Adipocyte (in vitro differentiated cells): Measurements from ENCODE around the gene AZIN2.
A peak's percentile ranks its signal among the peaks of the same experiment; 100 is the strongest.
"Not testable (repeated sequence)": the region's sequence is repeated elsewhere in the genome, so short reads cannot be mapped to it uniquely, and the experiment has no call there.

Experiments used
- DNase-seq: peaks from one replicate; pipeline ENCODE4 v3.0.0-alpha.2; 2015; ENCODE audit warnings: low read depth
- H3K27me3 ChIP-seq: replicated peaks from 2 replicates; pipeline ENCODE4 v1.7.0; 2013; ENCODE audit warnings: mild to moderate bottlenecking, low read length, moderate library complexity; ENCODE audit not compliant: control insufficient read depth, insufficient read depth
- H3K36me3 ChIP-seq: 2 replicates; pipeline ENCODE4 v1.7.0; 2013; ENCODE audit warnings: low read length, mild to moderate bottlenecking, moderate library complexity; ENCODE audit not compliant: control insufficient read depth, insufficient read depth, severe bottlenecking
- H3K4me1 ChIP-seq: 2 replicates; pipeline ENCODE4 v1.7.0; 2013; ENCODE audit warnings: mild to moderate bottlenecking, low read length, moderate library complexity; ENCODE audit not compliant: control insufficient read depth, insufficient read depth
- H3K4me3 ChIP-seq: 2 replicates; pipeline ENCODE4 v1.7.0; 2013; ENCODE audit warnings: mild to moderate bottlenecking, low read length, moderate library complexity
- H3K9ac ChIP-seq: 2 replicates; pipeline ENCODE4 v1.7.0; 2013; ENCODE audit warnings: mild to moderate bottlenecking, low read length, moderate library complexity
- H3K9me3 ChIP-seq: 2 replicates; pipeline ENCODE4 v1.7.0; 2013; ENCODE audit warnings: mild to moderate bottlenecking, low read length, moderate library complexity; ENCODE audit not compliant: control insufficient read depth

The AZIN2 gene

GRCh38 chr1:33061834-33062233, 19.1 kb upstream of the AZIN2 start:
- Histone ChIP-seq H3K9me3 (peaks cover 36% of the 10 kb centered on the region), H3K9ac (no peak overlapping the region), H3K4me1 (peaks cover 12% of the 10 kb centered on the region), H3K36me3 (no peaks in the 10 kb centered on the region), H3K4me3 (no peak overlapping the region), H3K27me3 (peaks cover 4% of the 10 kb centered on the region)
- no peak for DNase-seq

- H3K36me3 ChIP-seq, DNase-seq, H3K9ac ChIP-seq, H3K27me3 ChIP-seq, H3K4me3 ChIP-seq: not testable (repeated sequence)
- Histone ChIP-seq H3K4me1 (peaks cover 18% of the 10 kb centered on the region), H3K9me3 (peaks cover 36% of the 10 kb centered on the region)
Measured at GRCh38 chr1:33064284-33064683, 16.7 kb upstream of the AZIN2 start.

GRCh38 chr1:33065301-33065700, 15.7 kb upstream of the AZIN2 start:
- no peak overlapping the region for H3K4me3 ChIP-seq
- no peak for DNase-seq

GRCh38 chr1:33066477-33066876, 14.5 kb upstream of the AZIN2 start:
- not testable (repeated sequence) for DNase-seq, H3K4me1 ChIP-seq, H3K4me3 ChIP-seq, H3K9ac ChIP-seq, H3K36me3 ChIP-seq, H3K27me3 ChIP-seq
- H3K9me3 ChIP-seq, result peaks cover 36% of the 10 kb centered on the region

More at GRCh38 chr1:33065301-33065700, 15.7 kb upstream of the AZIN2 start:
- no peaks in the 10 kb centered on the region for H3K36me3 ChIP-seq
- no peaks in the 10 kb centered on the region for H3K27me3 ChIP-seq
- H3K4me1 ChIP-seq, result peaks cover 14% of the 10 kb centered on the region
- H3K9ac ChIP-seq, result no peak overlapping the region
- H3K9me3 ChIP-seq, result peaks cover 36% of the 10 kb centered on the region

- H3K4me3 ChIP-seq, H3K36me3 ChIP-seq, H3K27me3 ChIP-seq, DNase-seq, H3K9ac ChIP-seq: not testable (repeated sequence)
- Histone ChIP-seq H3K4me1 (peaks cover 10% of the 10 kb centered on the region), H3K9me3 (peaks cover 27% of the 10 kb centered on the region)
Measured at GRCh38 chr1:33068108-33068507, 12.8 kb upstream of the AZIN2 start.

- no peak for DNase-seq
- Histone ChIP-seq H3K9me3 (peaks cover 3% of the 10 kb centered on the region), H3K36me3 (no peaks in the 10 kb centered on the region), H3K4me1 (peaks cover 10% of the 10 kb centered on the region), H3K9ac (no peak overlapping the region), H3K27me3 (no peaks in the 10 kb centered on the region), H3K4me3 (no peak overlapping the region)
Measured at GRCh38 chr1:33070628-33071027, 10.3 kb upstream of the AZIN2 start.

GRCh38 chr1:33072707-33073106, 8.2 kb upstream of the AZIN2 start:
- Histone ChIP-seq H3K9me3 (no peaks in the 10 kb centered on the region), H3K36me3 (no peaks in the 10 kb centered on the region), H3K4me1 (peaks cover 8% of the 10 kb centered on the region), H3K9ac (no peak overlapping the region), H3K4me3 (no peak overlapping the region), H3K27me3 (no peaks in the 10 kb centered on the region)
- no peak for DNase-seq

GRCh38 chr1:33074193-33074945, 6.6 kb upstream of the AZIN2 start:
- no peaks in the 10 kb centered on the region for H3K9me3 ChIP-seq
- DNase-seq, result no peak
- H3K4me3 ChIP-seq, result no peak overlapping the region
- no peaks in the 10 kb centered on the region for H3K27me3 ChIP-seq
- peaks cover 5% of the 10 kb centered on the region for H3K4me1 ChIP-seq
- no peak overlapping the region for H3K9ac ChIP-seq
- no peaks in the 10 kb centered on the region for H3K36me3 ChIP-seq

- no peak for DNase-seq
- H3K4me1 ChIP-seq, result peaks cover 19% of the 10 kb centered on the region
- no peak overlapping the region for H3K4me3 ChIP-seq
- no peaks in the 10 kb centered on the region for H3K27me3 ChIP-seq
- no peaks in the 10 kb centered on the region for H3K9me3 ChIP-seq
- no peaks in the 10 kb centered on the region for H3K36me3 ChIP-seq
- no peak overlapping the region for H3K9ac ChIP-seq
Measured at GRCh38 chr1:33078030-33078591, 2.8 kb upstream of the AZIN2 start.

- H3K4me3 ChIP-seq, result peak overlapping the region; percentile 86
- no peak for DNase-seq
- H3K9ac ChIP-seq, result peak overlapping the region; percentile 86
- no peaks in the 10 kb centered on the region for H3K27me3 ChIP-seq
- no peaks in the 10 kb centered on the region for H3K9me3 ChIP-seq
- no peaks in the 10 kb centered on the region for H3K36me3 ChIP-seq
- H3K4me1 ChIP-seq, result peaks cover 19% of the 10 kb centered on the region
Measured at GRCh38 chr1:33080373-33080772, 580 bp upstream of the AZIN2 start.

- DNase-seq, result peak; percentile 41
- H3K27me3 ChIP-seq, result no peaks in the 10 kb centered on the region
- H3K4me3 ChIP-seq, result peak overlapping the region; percentile 86
Measured at GRCh38 chr1:33081554-33082305, 777 bp downstream of the AZIN2 start.

More at GRCh38 chr1:33081554-33082305, 777 bp downstream of the AZIN2 start:
- peaks cover 19% of the 10 kb centered on the region for H3K4me1 ChIP-seq
- H3K9me3 ChIP-seq, result no peaks in the 10 kb centered on the region
- H3K9ac ChIP-seq, result peak overlapping the region; percentile 86
- no peaks in the 10 kb centered on the region for H3K36me3 ChIP-seq
